Endothelial cell of umbilical vein (primary cell): ENCODE results near the gene DDX10. TPM values are rescaled to one million over a fixed set of nuclear protein-coding genes. Genes with fewer than 3 reads are reported as not detected.

Source experiments
- BruUV-seq: library from RNA; stranded (reverse); fragments of 400-500 nt; replicated peaks from 2 replicates; lab custom pipeline; 2021; lab: Mats Ljungman, UMichigan
- CTCF ChIA-PET: fragments of 300-600, 350-600 bp; sonication (Branson Sonifier 250); formaldehyde crosslinking; loops from one replicate; lab custom pipeline; 2021; ENCODE audit warnings: antibody characterized with exemption, inconsistent platforms; lab: Charles Lee
- POLR2A ChIA-PET: fragments of 300-600, 350-600 bp; sonication (Branson Sonifier 250); formaldehyde crosslinking; loops from one replicate; lab custom pipeline; 2021; ENCODE audit warnings: antibody characterized with exemption, inconsistent platforms; lab: Charles Lee
- DNase-seq: peaks from one replicate; pipeline ENCODE4 v3.0.0-alpha.2; 2011; ENCODE audit warnings: low read depth, low spot score
- FAIRE-seq: peaks from 2 replicates; lab custom pipeline; 2011; peaks lifted over from hg19 to GRCh38; lab: Jason Lieb, UNC
- H2AFZ ChIP-seq: 2 replicates; pipeline ENCODE4 v1.6.0; 2012; ENCODE audit warnings: low read depth, low read length, control low read depth, inconsistent platforms
- H3K27ac ChIP-seq: 2 replicates; pipeline ENCODE4 v1.5.1; 2011; ENCODE audit warnings: low read depth, mild to moderate bottlenecking, control low read depth, low read length, moderate library complexity; ENCODE audit not compliant: insufficient read depth
- H3K27me3 ChIP-seq, 2 experiments: 2 replicates each; pipeline versions ENCODE4 v1.6.0 to v1.6.1; 2011; ENCODE audit warnings: low read length in 2 of 2, mixed read lengths in 1 of 2; ENCODE audit not compliant: control insufficient read depth in 2 of 2, insufficient read depth in 2 of 2
- H3K36me3 ChIP-seq, 2 experiments: 2 replicates in 1 of 2; 3 replicates in 1 of 2; pipeline ENCODE4 v1.5.1; 2011; ENCODE audit warnings: low read length in 2 of 2, mild to moderate bottlenecking in 1 of 2, moderate library complexity in 1 of 2; ENCODE audit not compliant: control insufficient read depth in 2 of 2, insufficient read depth in 2 of 2; ENCODE audit errors: extremely low read depth in 1 of 2
- H3K4me1 ChIP-seq: 3 replicates; pipeline ENCODE4 v1.5.1; 2011; ENCODE audit warnings: mild to moderate bottlenecking, low read length; ENCODE audit not compliant: control insufficient read depth, insufficient read depth; ENCODE audit errors: extremely low read depth
- H3K4me2 ChIP-seq: 2 replicates; pipeline ENCODE4 v1.6.1; 2011; ENCODE audit warnings: low read length, control low read depth, mixed read lengths; ENCODE audit not compliant: insufficient read depth
- H3K4me3 ChIP-seq, 3 experiments: fragments of 200-600 bp in 1 of 3; sonication (generic), shearing (Covaris generic) in 1 of 3; replicated peaks in 1 of 3; 2 replicates each; pipeline ENCODE4 v1.5.1; 2011 to 2016; ENCODE audit warnings: control low read depth in 3 of 3, low read length in 3 of 3, mild to moderate bottlenecking in 2 of 3, inconsistent platforms in 1 of 3, low read depth in 1 of 3, moderate library complexity in 1 of 3; ENCODE audit not compliant: insufficient read depth in 1 of 3
- H3K79me2 ChIP-seq: 2 replicates; pipeline ENCODE4 v1.6.0; 2012; ENCODE audit warnings: low read length, inconsistent platforms; ENCODE audit not compliant: control insufficient read depth, insufficient read depth
- H3K9ac ChIP-seq: replicated peaks from 2 replicates; pipeline ENCODE3; 2011; ENCODE audit warnings: low read length, control low read depth; ENCODE audit not compliant: insufficient read depth; ENCODE audit errors: extremely low read depth
- H3K9me1 ChIP-seq: replicated peaks from 3 replicates; pipeline ENCODE4 v1.6.0; 2011; ENCODE audit warnings: mild to moderate bottlenecking, low read length; ENCODE audit not compliant: control insufficient read depth, insufficient read depth; ENCODE audit errors: extremely low read depth
- H3K9me3 ChIP-seq: replicated peaks from 2 replicates; pipeline ENCODE4 v1.5.1; 2012; ENCODE audit warnings: low read length, inconsistent platforms; ENCODE audit not compliant: control insufficient read depth, insufficient read depth
- H4K20me1 ChIP-seq: replicated peaks from 2 replicates; pipeline ENCODE3; 2011; ENCODE audit warnings: mild to moderate bottlenecking, low read length; ENCODE audit not compliant: control insufficient read depth, insufficient read depth; ENCODE audit errors: extremely low read depth
- EZH2 ChIP-seq: IDR thresholded peaks from 2 replicates; pipeline ENCODE4 v1.6.1; 2012; ENCODE audit warnings: borderline replicate concordance, low read depth, mild to moderate bottlenecking, moderate library complexity, low read length, inconsistent platforms; ENCODE audit not compliant: severe bottlenecking
- FOS ChIP-seq: IDR thresholded peaks from 2 replicates; pipeline ENCODE4 v1.6.1; 2011; ENCODE audit warnings: mild to moderate bottlenecking, low read length, moderate library complexity, borderline replicate concordance; ENCODE audit not compliant: insufficient read depth
- GATA2 ChIP-seq: IDR thresholded peaks from 2 replicates; pipeline ENCODE4 v1.7.0; 2011; ENCODE audit warnings: low read depth, mild to moderate bottlenecking, moderate library complexity, mixed read lengths, low read length; ENCODE audit not compliant: insufficient read length, insufficient read depth
- JUN ChIP-seq: IDR thresholded peaks from 2 replicates; pipeline ENCODE4 v1.6.1; 2011; ENCODE audit warnings: borderline replicate concordance, low read depth; ENCODE audit not compliant: insufficient read length, insufficient read depth
- MYC ChIP-seq: IDR thresholded peaks from one replicate; pipeline ENCODE4 v1.6.1; 2011; ENCODE audit warnings: mild to moderate bottlenecking, low read depth, low read length
- POLR2A ChIP-seq: IDR thresholded peaks from 2 replicates; pipeline ENCODE4 v1.6.1; 2012; ENCODE audit warnings: low read depth, mild to moderate bottlenecking, control low read depth, low read length
- POLR2AphosphoS5 ChIP-seq: IDR thresholded peaks from 2 replicates; pipeline ENCODE4 v1.6.1; 2012; ENCODE audit warnings: low read depth, mild to moderate bottlenecking, control low read depth, low read length, moderate library complexity; ENCODE audit not compliant: insufficient read depth
- dilution Hi-C: fragments of 300-500 bp; cut with MboI; formaldehyde crosslinking; loops from one replicate; pipeline ENCODE4 v1.15.0; 2019; ENCODE audit warnings: low sequenced_read_pairs; ENCODE audit not compliant: extremely low pct_ligation_motif_present
- intact Hi-C: fragments of 100-400 bp; cut with micrococcal nuclease; formaldehyde crosslinking; loops from one replicate; pipeline ENCODE4 v1.10.0; 2022
- polyA plus RNA-seq, 4 experiments: library from polyadenylated mRNA; depleted of rRNA in 3 of 4; stranded (reverse) in 3 of 4; unstranded in 1 of 4; fragments of >200 nt; gene quantifications; 2 replicates each; pipeline versions ENCODE4 v1.2.1 to v1.2.3, GENCODE V29; 2011 to 2012; ENCODE audit warnings: missing spikeins in 1 of 4
- total RNA-seq: library from RNA; stranded (reverse); gene quantifications from 2 replicates; pipeline ENCODE4 v1.2.3, GENCODE V29; 2021
- TF ChIP-seq, protein P1 (sequence below): IDR thresholded peaks from 2 replicates; pipeline ENCODE4 v1.6.1; 2011; ENCODE audit not compliant: insufficient read depth, insufficient read length
- TF ChIP-seq, protein P2 (sequence below), 2 donors: IDR thresholded peaks; 1 replicate in 1 of 2; 2 replicates in 1 of 2; pipeline ENCODE4 v1.5.1; 2011; ENCODE audit warnings: low read length in 2 of 2, mild to moderate bottlenecking in 2 of 2, moderate library complexity in 2 of 2, control low read depth in 1 of 2, inconsistent platforms in 1 of 2, low read depth in 1 of 2; ENCODE audit not compliant: insufficient read depth in 1 of 2; ENCODE audit errors: extremely low read depth in 1 of 2

DDX10 gene
- total and polyA plus RNA-seq, 2 donors (not counting 3 experiments of a cell fraction or from before 2014, with no cell fraction given) = 29.8 to 35.2 TPM

DNA sequence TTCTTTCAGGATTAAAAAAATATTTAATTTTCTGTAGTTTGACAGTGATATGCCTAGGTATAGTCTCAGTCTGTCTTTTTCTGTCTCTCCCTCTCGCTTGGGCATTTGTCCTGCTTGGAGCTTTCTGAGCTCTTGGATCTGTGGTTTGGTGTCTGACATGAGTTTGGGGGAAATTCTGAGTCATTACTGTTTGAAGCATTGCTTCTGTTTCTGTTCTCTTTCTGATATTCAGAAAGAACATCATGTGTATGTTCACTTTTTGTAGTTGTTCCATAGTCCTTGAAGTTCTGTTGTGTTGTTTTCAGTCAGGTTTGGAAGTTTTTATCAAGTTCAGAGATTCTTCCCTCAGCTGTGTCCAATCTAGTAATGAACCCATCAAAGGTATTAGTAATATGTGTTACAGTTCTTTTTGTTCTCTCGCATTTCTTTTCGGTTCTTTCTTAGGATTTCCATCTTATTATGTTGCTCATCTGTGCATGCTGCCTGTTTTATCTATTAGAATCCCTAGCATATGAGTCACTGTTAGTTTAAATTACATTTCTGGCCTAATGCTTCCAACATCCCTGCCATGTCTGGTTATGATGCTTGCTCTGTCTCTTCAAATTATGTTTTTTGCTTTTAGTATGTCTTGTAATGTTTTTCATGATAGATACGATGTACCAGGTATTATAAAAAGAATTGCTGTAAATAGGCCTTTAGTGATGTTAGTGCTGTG lies 48.4 kb downstream of the DDX10 start:
- Histone ChIP-seq H3K79me2 (peaks cover 11% of the 10 kb centered on the region), H3K4me3 (no peak overlapping the region), H3K9me3 (no peaks in the 10 kb centered on the region), H3K36me3 (peaks cover 0 to 2% of the 10 kb centered on the region in 2 experiments), H3K4me2 (no peak overlapping the region), H3K27ac (no peak overlapping the region), H3K9me1 (no peaks in the 10 kb centered on the region), H4K20me1 (no peaks in the 10 kb centered on the region), H2AFZ (no peak overlapping the region), H3K4me1 (no peaks in the 10 kb centered on the region), H3K9ac (no peak overlapping the region), H3K27me3 (no peaks in the 10 kb centered on the region)
- ChIA-PET CTCF (interaction anchor here (0.8 to 2.1 kb wide), 3 partner anchors 15 to 157 kb away, joined by 3 to 9 read pairs (median 5); no protein-coding TSS in a partner anchor), POLR2A (no interaction called here)
- BruUV-seq = no TSS peak
- intact Hi-C loops = no loop called here
- no peak for FAIRE-seq
- DNase-seq = peak; percentile 2
- dilution Hi-C loops = no loop called here
- TF ChIP-seq EZH2 (no peak), JUN (no peak), MYC (no peak), POLR2A (no peak), FOS (no peak), GATA2 (no peak), POLR2AphosphoS5 (no peak)
- TF ChIP-seq, protein P1, sequence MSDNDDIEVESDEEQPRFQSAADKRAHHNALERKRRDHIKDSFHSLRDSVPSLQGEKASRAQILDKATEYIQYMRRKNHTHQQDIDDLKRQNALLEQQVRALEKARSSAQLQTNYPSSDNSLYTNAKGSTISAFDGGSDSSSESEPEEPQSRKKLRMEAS = no peak
- TF ChIP-seq, protein P2, sequence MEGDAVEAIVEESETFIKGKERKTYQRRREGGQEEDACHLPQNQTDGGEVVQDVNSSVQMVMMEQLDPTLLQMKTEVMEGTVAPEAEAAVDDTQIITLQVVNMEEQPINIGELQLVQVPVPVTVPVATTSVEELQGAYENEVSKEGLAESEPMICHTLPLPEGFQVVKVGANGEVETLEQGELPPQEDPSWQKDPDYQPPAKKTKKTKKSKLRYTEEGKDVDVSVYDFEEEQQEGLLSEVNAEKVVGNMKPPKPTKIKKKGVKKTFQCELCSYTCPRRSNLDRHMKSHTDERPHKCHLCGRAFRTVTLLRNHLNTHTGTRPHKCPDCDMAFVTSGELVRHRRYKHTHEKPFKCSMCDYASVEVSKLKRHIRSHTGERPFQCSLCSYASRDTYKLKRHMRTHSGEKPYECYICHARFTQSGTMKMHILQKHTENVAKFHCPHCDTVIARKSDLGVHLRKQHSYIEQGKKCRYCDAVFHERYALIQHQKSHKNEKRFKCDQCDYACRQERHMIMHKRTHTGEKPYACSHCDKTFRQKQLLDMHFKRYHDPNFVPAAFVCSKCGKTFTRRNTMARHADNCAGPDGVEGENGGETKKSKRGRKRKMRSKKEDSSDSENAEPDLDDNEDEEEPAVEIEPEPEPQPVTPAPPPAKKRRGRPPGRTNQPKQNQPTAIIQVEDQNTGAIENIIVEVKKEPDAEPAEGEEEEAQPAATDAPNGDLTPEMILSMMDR (IDR thresholded peaks at IDR 0.05; ENCODE audit: extremely low read depth in 1 of 2, insufficient read depth in 1 of 2, low read depth in 1 of 2, low read length in 2 of 2) = no peak
